NCI-H2029 (cell line): ENCODE results near the gene NADSYN1.

Experiments used
- DNase-seq: peaks from one replicate; lab custom pipeline; 2025; lab: John Stamatoyannopoulos, UW

Gene NADSYN1

DNA sequence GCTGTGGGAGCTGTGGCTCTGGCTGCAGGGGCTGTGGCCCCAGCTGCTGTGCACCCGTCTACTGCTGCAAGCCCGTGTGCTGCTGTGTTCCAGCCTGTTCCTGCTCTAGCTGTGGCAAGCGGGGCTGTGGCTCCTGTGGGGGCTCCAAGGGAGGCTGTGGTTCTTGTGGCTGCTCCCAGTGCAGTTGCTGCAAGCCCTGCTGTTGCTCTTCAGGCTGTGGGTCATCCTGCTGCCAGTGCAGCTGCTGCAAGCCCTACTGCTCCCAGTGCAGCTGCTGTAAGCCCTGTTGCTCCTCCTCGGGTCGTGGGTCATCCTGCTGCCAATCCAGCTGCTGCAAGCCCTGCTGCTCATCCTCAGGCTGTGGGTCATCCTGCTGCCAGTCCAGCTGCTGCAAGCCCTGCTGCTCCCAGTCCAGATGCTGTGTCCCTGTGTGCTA, 95.7 kb downstream of the NADSYN1 start:
- no peak for DNase-seq
